Spleen (tissue), 11 donors: ENCODE data around the gene C2orf92. TPM values are rescaled to one million over a fixed set of nuclear protein-coding genes. Genes with fewer than 3 reads are reported as not detected.

ENCODE experiments used
- DNase-seq: peaks from one replicate; pipeline ENCODE4 v3.0.0-alpha.2; 2020
- H3K27ac ChIP-seq, 8 donors: fragments of 200-600 bp; sonication (generic) in 7 of 8; 1 replicate in 4 of 8; 2 replicates in 4 of 8; pipeline versions ENCODE4 v1.5.0 to v1.8.0; 2016 to 2021; ENCODE audit warnings: inconsistent platforms in 4 of 8, mild to moderate bottlenecking in 4 of 8, moderate library complexity in 1 of 8
- H3K27me3 ChIP-seq, 7 donors: fragments of 200-600 bp; sonication (generic) in 6 of 7; replicated peaks in 1 of 7; 1 replicate in 4 of 7; 2 replicates in 3 of 7; pipeline versions ENCODE4 v1.5.0 to v1.8.0; 2016 to 2021; ENCODE audit warnings: inconsistent platforms in 3 of 7, mild to moderate bottlenecking in 1 of 7
- H3K36me3 ChIP-seq, 6 donors: fragments of 200-600 bp; sonication (generic) in 5 of 6; 1 replicate in 4 of 6; 2 replicates in 2 of 6; pipeline versions ENCODE4 v1.5.0 to v1.8.0; 2016 to 2021; ENCODE audit warnings: inconsistent platforms in 2 of 6
- H3K4me1 ChIP-seq, 6 donors: fragments of 200-600 bp; sonication (generic) in 5 of 6; 1 replicate in 3 of 6; 2 replicates in 3 of 6; pipeline versions ENCODE4 v1.5.0 to v1.8.0; 2016 to 2021; ENCODE audit warnings: inconsistent platforms in 3 of 6
- H3K4me3 ChIP-seq, 8 donors: fragments of 200-600 bp; sonication (generic) in 7 of 8; 1 replicate in 4 of 8; 2 replicates in 4 of 8; pipeline versions ENCODE4 v1.5.0 to v1.8.0; 2016 to 2021; ENCODE audit warnings: inconsistent platforms in 4 of 8, mild to moderate bottlenecking in 4 of 8, moderate library complexity in 2 of 8
- H3K9me3 ChIP-seq, 8 donors: fragments of 200-600 bp; sonication (generic) in 7 of 8; 1 replicate in 4 of 8; 2 replicates in 4 of 8; pipeline versions ENCODE4 v1.5.0 to v1.8.0; 2016 to 2021; ENCODE audit warnings: inconsistent platforms in 4 of 8
- POLR2A ChIP-seq, 3 donors: fragments of 450-650 bp; IDR thresholded peaks; one replicate each; pipeline ENCODE4 v1.5.1; 2017; ENCODE audit warnings: antibody characterized with exemption in 3 of 3, mild to moderate bottlenecking in 1 of 3
- POLR2AphosphoS5 ChIP-seq, 3 donors: sonication (generic); formaldehyde crosslinking; IDR thresholded peaks; one replicate each; pipeline ENCODE4 v1.5.1; 2017; ENCODE audit warnings: antibody characterized with exemption in 3 of 3
- WGBS, 5 donors: extraction: QIAGEN DNeasy Blood & Tissue Kit in 3 of 5; methylation state at CpG; one replicate each; pipeline versions ENCODE4 v1.1.5 to v1.1.7; 2013 to 2018; 5-methylcytosine and 5-hydroxymethylcytosine counted together
- intact Hi-C: fragments of 100-400 bp; cut with DNase I; formaldehyde crosslinking; loops from one replicate; pipeline ENCODE4 v1.15.0; 2023; ENCODE audit warnings: low total_unique reads
- polyA plus RNA-seq, 3 donors: library from polyadenylated mRNA; stranded (reverse); fragments of 200-250 nt; gene quantifications; one replicate each; pipeline ENCODE4 v1.2.1, GENCODE V29; 2013
- total RNA-seq, 7 donors: library from RNA; depleted of rRNA in 3 of 7; stranded (reverse); fragments of >200 nt in 3 of 7; fragmentation: NEBNext Ultra II Directional in 4 of 7; extraction: Animal tissue kit (Norgen Biotek cat#: 25700) in 4 of 7; gene quantifications; one replicate each; pipeline versions ENCODE4 v1.1.0 to v1.2.1, GENCODE V29; 2016 to 2021
- TF ChIP-seq, protein P1 (sequence below), 11 experiments: fragments of 200-600 bp in 7 of 11; fragments of 450-650 bp in 4 of 11; sonication (generic) in 4 of 11; IDR thresholded peaks in 8 of 11; conservative IDR thresholded peaks in 3 of 11; 1 replicate in 7 of 11; 2 replicates in 4 of 11; pipeline versions ENCODE4 v1.4.0 to v1.8.0; 2016 to 2021; ENCODE audit warnings: antibody characterized with exemption in 11 of 11, inconsistent platforms in 4 of 11, mild to moderate bottlenecking in 1 of 11
- donor health status: healthy with polysubstance abuse.
- donor health status: DM: no; HTN: no; CAD: no; lungs with moderate emphysema.
- donor health status: DM: no; HTN: no; CAD: no.
- donor health status: Bipolar disorder and iron deficiency.
- donor health status: healthy.
- donor health status: DM: no; HTN: no; CAD: no.
- donor health status: DM: yes; HTN: yes; CAD: no.

Gene C2orf92
- total and polyA plus RNA-seq, 10 donors: 5.7 to 33.6 (median 21.4) TPM

GRCh38 chr2:97742381-97742847 is 72.9 kb downstream of the C2orf92 start:
- peak; percentile 66 for DNase-seq
- peak overlapping the region in 3 of 8 donors; percentile 48 to 76 (median 62) for H3K27ac ChIP-seq

GRCh38 chr2:97743913-97744312 is 74.4 kb downstream of the C2orf92 start:
- peaks cover 0 to 18% (median 3%) of the 10 kb centered on the region in 6 donors for H3K36me3 ChIP-seq

More at GRCh38 chr2:97742381-97742847, 72.9 kb downstream of the C2orf92 start:
- no peak overlapping the region for H3K4me3 ChIP-seq
- intact Hi-C loops: no loop called here
- H3K9me3 ChIP-seq: no peaks in the 10 kb centered on the region
- TF ChIP-seq POLR2A (IDR thresholded peaks at IDR 0.05) (no peak), POLR2AphosphoS5 (IDR thresholded peaks at IDR 0.05) (peak in 1 of 3 donors; percentile 41)
- H3K27me3 ChIP-seq: no peaks in the 10 kb centered on the region
- H3K4me1 ChIP-seq: peaks cover 0 to 68% (median 22%) of the 10 kb centered on the region in 6 donors
- WGBS, 5 donors: 46 to 60% (median 51%) methylated on average over 4 of the region's 4 CpGs
- H3K36me3 ChIP-seq: peaks cover 0 to 33% (median 6%) of the 10 kb centered on the region in 6 donors

DNA sequence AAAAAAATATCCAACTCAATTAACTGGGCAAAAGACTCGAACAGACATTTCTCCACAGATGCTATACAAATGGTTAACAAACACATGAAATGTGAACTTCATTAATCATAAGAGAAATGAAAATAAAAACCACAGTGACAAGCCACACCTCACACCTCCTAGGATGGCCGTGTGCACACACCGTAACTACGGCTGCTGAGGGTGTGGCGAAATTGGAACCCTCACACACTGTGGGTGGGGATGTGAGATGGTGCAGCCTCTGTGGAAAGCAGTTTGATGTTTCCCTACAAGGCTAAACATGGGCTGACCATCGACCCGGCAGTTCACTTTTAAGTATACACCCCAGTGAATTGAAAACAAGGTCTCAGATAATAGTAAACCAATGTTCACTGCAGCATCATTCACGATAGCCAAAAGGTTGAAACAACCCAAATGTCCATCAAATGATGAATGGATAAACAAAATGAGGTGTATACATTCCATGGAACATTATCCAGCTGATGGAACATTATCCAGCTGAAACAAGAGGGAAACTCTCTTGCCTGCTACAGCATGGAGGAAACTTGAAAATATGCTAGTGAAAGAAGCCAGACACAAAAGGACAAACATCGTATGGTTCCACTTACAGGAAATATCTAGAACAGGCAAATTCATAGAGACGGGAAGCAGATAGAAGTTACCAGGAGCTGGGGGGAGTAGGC is 76.1 kb downstream of the C2orf92 start:
- no peaks in the 10 kb centered on the region for H3K27me3 ChIP-seq
- H3K9me3 ChIP-seq: no peaks in the 10 kb centered on the region
- peaks cover 0 to 24% (median 0%) of the 10 kb centered on the region in 6 donors for H3K36me3 ChIP-seq
- no peak overlapping the region for H3K4me3 ChIP-seq
- peak overlapping the region in 2 of 8 donors; percentile 30 to 50 for H3K27ac ChIP-seq
- DNase-seq: peak; percentile 77
- TF ChIP-seq, protein P1, sequence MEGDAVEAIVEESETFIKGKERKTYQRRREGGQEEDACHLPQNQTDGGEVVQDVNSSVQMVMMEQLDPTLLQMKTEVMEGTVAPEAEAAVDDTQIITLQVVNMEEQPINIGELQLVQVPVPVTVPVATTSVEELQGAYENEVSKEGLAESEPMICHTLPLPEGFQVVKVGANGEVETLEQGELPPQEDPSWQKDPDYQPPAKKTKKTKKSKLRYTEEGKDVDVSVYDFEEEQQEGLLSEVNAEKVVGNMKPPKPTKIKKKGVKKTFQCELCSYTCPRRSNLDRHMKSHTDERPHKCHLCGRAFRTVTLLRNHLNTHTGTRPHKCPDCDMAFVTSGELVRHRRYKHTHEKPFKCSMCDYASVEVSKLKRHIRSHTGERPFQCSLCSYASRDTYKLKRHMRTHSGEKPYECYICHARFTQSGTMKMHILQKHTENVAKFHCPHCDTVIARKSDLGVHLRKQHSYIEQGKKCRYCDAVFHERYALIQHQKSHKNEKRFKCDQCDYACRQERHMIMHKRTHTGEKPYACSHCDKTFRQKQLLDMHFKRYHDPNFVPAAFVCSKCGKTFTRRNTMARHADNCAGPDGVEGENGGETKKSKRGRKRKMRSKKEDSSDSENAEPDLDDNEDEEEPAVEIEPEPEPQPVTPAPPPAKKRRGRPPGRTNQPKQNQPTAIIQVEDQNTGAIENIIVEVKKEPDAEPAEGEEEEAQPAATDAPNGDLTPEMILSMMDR (IDR thresholded peaks at IDR 0.05 in 8 of 11, conservative IDR thresholded peaks at IDR 0.05 in 3 of 11): no peak
- peak in 2 of 3 donors; percentile 38 to 68 for TF ChIP-seq POLR2AphosphoS5 (IDR thresholded peaks at IDR 0.05)
- WGBS, 5 donors: 45 to 62% (median 57%) methylated on average over 10 of the region's 10 CpGs
- intact Hi-C loops: no loop called here
- peaks cover 0 to 73% (median 29%) of the 10 kb centered on the region in 6 donors for H3K4me1 ChIP-seq

More at GRCh38 chr2:97743913-97744312, 74.4 kb downstream of the C2orf92 start:
- 94 to 98% (median 97%) methylated on average over 5 to 6 of the region's 6 CpGs for WGBS, 5 donors
- no peaks in the 10 kb centered on the region for H3K9me3 ChIP-seq
- H3K4me3 ChIP-seq: no peak overlapping the region
- peaks cover 0 to 82% (median 30%) of the 10 kb centered on the region in 6 donors for H3K4me1 ChIP-seq
- TF ChIP-seq POLR2AphosphoS5 (IDR thresholded peaks at IDR 0.05): no peak
- TF ChIP-seq, protein P1 (IDR thresholded peaks at IDR 0.05 in 8 of 11, conservative IDR thresholded peaks at IDR 0.05 in 3 of 11): no peak
- no peak for TF ChIP-seq POLR2A (IDR thresholded peaks at IDR 0.05)
- intact Hi-C loops: no loop called here
- no peak overlapping the region for H3K27ac ChIP-seq
- DNase-seq: no peak
- H3K27me3 ChIP-seq: no peaks in the 10 kb centered on the region

- H3K27ac ChIP-seq: peak overlapping the region in 1 of 8 donors; percentile 5
Observed at GRCh38 chr2:97747285-97747684, 77.8 kb downstream of the C2orf92 start.

More at GRCh38 chr2:97747285-97747684, 77.8 kb downstream of the C2orf92 start:
- Histone ChIP-seq H3K9me3 (no peaks in the 10 kb centered on the region), H3K4me3 (no peak overlapping the region), H3K4me1 (peaks cover 0 to 56% (median 16%) of the 10 kb centered on the region in 6 donors), H3K36me3 (peaks cover 0 to 41% (median 3%) of the 10 kb centered on the region in 6 donors), H3K27me3 (no peaks in the 10 kb centered on the region)
- DNase-seq: no peak
- TF ChIP-seq, protein P1 (IDR thresholded peaks at IDR 0.05 in 8 of 11, conservative IDR thresholded peaks at IDR 0.05 in 3 of 11): no peak
- TF ChIP-seq POLR2A (IDR thresholded peaks at IDR 0.05) (no peak), POLR2AphosphoS5 (IDR thresholded peaks at IDR 0.05) (no peak)
- intact Hi-C loops: no loop called here
- 64 to 80% (median 66%) methylated on average over 3 of the region's 3 CpGs for WGBS, 5 donors
